Astrocyte (in vitro differentiated cells and primary cell): ENCODE data around the gene MRS2.

Experiments
- CTCF ChIP-seq: IDR thresholded peaks from 2 replicates; pipeline ENCODE4 v1.5.1; 2011; ENCODE audit warnings: low read depth, mild to moderate bottlenecking, inconsistent platforms, low read length, moderate library complexity; ENCODE audit not compliant: insufficient read depth
- EZH2 ChIP-seq: IDR thresholded peaks from 2 replicates; pipeline ENCODE4 v1.6.1; 2012; ENCODE audit warnings: mild to moderate bottlenecking, low read length, inconsistent platforms; ENCODE audit not compliant: insufficient read depth

GRCh38 chr6:24455061-24455460 lies 52.3 kb downstream of the MRS2 start:
- TF ChIP-seq CTCF = no peak
- no peak for TF ChIP-seq EZH2
